SU-DHL-6 (cell line): ENCODE results near the gene SDK1.

Source experiments
- EZH2phosphoT487 ChIP-seq: fragments of 200-600 bp; sonication (generic), shearing (Covaris generic); conservative IDR thresholded peaks from 2 replicates; pipeline ENCODE4 v1.6.1; 2018; ENCODE audit warnings: mild to moderate bottlenecking, antibody characterized with exemption, low read length, moderate library complexity, mixed read lengths
- TF ChIP-seq, protein P1 (sequence below): fragments of 200-600 bp; sonication (generic); IDR thresholded peaks from one replicate; pipeline ENCODE4 v1.5.1; 2017; ENCODE audit warnings: antibody characterized with exemption, mild to moderate bottlenecking, low read length, moderate library complexity; ENCODE audit not compliant: insufficient read depth, poor library complexity, severe bottlenecking

DNA sequence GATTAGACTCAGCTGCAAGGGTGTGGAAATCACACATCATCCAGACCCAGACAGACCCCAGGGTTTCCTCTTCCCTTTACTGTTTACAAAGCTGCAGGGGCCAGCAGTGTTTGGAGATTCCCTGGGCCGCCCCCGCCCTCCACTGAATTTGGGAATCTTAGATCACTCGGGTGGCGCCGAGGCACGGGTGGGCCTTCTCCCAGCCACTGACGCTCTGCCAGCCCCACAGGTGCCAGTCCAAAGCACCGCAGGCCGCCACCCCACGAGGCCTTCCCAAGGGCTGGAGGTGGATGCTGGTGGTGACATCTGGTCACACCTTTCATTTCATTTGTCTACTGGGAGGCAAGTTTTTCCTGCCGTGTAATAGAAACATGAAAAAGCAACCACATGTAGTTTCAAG lies 941.7 kb downstream of the SDK1 start:
- TF ChIP-seq, protein P1, sequence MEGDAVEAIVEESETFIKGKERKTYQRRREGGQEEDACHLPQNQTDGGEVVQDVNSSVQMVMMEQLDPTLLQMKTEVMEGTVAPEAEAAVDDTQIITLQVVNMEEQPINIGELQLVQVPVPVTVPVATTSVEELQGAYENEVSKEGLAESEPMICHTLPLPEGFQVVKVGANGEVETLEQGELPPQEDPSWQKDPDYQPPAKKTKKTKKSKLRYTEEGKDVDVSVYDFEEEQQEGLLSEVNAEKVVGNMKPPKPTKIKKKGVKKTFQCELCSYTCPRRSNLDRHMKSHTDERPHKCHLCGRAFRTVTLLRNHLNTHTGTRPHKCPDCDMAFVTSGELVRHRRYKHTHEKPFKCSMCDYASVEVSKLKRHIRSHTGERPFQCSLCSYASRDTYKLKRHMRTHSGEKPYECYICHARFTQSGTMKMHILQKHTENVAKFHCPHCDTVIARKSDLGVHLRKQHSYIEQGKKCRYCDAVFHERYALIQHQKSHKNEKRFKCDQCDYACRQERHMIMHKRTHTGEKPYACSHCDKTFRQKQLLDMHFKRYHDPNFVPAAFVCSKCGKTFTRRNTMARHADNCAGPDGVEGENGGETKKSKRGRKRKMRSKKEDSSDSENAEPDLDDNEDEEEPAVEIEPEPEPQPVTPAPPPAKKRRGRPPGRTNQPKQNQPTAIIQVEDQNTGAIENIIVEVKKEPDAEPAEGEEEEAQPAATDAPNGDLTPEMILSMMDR = no peak
- TF ChIP-seq EZH2phosphoT487 = no peak
